Kidney capillary endothelial cell (primary cell): ENCODE data around the gene RRP36.
"Not testable (repeated sequence)": the region's sequence is repeated elsewhere in the genome, so short reads cannot be mapped to it uniquely, and the experiment has no call there.

Experiments
- DNase-seq: peaks from one replicate; pipeline ENCODE4 v3.0.0-alpha.2; 2018; ENCODE audit warnings: low spot score

The RRP36 gene, protein sequence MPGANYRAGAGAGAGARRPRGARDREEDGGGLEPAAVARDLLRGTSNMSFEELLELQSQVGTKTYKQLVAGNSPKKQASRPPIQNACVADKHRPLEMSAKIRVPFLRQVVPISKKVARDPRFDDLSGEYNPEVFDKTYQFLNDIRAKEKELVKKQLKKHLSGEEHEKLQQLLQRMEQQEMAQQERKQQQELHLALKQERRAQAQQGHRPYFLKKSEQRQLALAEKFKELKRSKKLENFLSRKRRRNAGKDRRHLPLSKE

DNA sequence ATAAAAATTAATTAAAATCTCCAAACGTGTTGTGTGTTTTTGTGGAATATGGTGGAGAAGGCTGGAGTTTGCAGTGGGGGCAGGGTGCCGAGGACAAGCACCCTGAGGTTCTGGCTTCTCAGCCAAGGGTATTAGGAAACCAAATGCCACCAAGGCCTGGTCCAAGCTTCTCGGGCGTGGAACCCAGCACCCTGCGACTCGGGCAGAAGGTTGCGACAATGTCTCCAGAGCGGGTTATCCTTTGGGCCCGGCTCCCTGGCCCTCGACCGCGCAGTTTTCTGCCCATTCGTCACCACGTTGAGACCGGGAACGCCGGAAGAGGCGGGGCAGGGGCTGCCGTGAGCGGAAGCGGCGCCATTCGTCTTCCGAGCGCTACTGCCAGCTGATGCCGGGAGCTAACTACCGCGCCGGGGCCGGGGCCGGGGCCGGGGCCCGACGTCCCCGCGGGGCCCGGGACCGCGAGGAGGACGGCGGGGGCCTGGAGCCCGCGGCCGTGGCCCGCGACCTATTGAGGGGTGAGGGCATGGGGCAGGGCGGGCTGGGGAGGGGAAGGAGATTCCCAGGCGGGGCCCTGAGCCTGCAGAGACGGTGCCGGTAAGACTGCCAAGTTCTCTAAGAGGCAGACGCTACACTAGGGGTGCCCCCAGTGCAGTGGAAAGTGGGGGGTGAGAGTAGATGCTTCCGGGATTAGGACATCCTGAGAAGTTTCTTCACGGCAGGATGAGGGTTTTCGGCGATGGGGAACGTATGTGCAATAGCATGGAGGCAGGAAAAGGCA, at the start of gene RRP36:
Gene RRP36 (plus strand): TSS at position 354 of the 778 bp plus-strand sequence. CDS start 32 bp downstream, at position 386.
- DNase-seq = peak; percentile 55

DNA sequence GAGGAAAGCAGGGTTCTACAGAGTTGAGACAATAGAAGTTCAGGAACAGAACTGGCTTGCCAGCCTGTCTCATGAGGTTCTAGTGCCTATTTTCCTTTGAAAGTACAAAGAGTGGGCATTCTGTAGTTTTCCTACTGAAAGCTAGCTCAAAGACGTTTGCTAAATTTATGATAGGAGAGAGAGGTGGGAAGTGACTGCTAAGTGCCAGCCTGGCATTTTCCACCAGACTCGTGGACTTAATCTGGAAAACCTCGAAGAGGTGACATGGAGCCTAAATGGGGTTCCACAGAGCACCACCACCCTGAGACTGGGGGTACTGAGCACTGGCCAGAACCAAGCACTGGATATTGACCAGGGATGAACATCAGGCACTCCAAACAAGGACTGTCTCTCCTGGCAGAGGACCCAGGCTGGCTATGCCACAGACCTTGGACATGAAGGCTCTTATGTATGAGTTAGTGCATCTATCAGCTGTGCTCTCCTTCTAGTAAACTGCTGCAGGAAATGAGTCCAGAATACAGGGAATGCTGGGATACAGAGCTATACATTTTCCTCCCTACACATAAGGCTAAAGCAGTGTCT, 49.6 kb upstream of the RRP36 start:
- no peak for DNase-seq

DNA sequence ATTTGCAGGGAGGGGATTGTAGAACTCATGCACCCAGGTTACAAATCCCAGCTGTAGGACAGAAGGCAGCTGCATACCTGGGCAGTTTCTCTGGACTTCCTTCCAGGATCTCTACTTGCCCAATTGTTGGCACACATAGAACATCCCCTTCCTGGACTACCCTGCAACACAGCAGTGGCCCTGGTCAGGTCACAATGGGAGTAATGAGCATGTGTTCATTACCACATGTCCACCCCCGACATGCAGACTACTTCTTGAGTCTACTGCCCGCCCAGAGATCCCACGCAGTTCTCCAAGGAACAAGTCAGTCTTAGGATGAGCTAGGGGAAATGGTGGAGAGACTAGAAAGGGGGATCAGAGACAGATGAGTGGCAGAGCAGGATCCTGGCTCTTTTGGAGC, 47.5 kb upstream of the RRP36 start:
- no peak for DNase-seq

DNA sequence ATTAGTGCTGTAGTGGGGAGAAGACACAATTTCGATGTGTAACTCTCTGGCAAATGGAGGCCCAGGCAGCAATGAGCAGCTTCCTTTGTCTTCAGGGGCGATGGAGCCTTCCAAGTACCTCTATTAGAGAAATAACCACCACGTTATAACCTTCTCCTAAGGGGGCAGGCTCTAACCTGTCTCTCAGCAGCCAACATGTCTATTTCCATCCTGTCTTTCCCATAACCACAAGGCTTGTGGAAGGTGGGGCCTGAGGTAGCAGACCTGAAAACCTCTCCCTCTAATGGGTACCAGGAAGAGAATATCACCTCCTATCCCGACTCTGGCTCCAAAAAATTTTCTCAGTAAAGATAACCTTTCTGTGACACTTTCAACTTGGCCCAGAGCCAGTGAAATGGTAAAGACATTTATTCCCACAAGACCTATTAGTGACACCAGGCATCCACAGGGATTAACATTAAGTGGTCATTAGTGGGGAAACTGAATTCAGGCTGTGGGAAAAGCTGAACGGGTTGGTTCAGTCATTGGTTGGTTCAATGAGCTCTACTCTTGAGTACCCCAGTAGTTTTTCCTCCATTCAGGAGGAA, 46.4 kb upstream of the RRP36 start:
- no peak for DNase-seq

DNA sequence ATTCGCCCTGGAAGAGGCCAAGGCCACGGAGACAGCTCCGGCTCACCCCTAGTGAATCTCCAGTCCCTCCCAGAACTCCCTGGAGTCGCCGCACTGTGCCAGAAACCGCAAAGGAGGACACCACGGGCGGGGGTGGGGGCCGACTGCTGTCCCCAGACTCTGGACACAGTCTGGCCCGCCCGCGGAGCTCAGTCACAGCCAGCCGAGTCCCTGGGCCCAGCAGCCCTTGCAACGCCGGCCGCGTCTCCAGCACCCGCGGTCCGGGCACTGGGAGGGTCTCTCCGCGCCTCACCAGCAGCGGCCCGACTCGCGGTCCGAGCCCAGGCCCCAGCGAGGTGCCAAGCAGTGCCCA, 43.0 kb upstream of the RRP36 start:
- no peak for DNase-seq

DNA sequence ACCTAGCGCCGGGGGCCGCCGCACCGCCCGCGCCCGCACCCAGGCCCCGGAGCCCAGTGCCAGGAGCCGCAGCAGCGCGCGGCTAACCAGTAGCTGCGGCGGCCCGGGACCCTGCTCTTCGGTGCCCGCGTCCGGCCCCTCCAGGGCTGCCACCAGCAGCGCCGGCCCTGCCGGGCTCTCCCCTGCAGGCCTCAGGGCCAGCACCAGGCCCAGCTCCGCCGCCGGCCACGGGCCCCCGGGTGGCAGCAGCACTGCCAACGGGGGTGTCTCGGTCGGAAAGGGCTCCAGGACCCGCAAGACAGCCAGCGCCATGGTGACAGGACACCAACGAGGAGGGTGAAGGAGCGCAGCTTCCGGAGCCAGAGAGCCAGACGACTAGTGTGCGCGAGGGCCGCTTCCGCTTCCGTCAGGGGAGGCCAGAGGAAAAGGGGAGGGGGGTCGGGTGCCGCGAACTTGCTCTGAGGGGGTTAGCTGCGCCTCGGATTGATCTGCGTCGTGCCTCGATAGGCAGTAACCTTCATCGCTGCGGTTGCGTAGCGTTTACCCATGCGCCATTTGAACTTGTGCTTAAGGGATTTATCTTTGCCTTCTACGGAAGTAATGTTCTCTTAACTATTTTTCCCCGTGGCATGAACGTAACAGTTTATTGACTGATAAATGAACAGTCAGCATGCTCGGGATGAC, 42.4 kb upstream of the RRP36 start, which contains the start of gene PEX6:
Gene PEX6 (minus strand): TSS at position 343 of the 684 bp plus-strand sequence. CDS start 31 bp downstream, at position 312.
- peak; percentile 76 for DNase-seq

DNA sequence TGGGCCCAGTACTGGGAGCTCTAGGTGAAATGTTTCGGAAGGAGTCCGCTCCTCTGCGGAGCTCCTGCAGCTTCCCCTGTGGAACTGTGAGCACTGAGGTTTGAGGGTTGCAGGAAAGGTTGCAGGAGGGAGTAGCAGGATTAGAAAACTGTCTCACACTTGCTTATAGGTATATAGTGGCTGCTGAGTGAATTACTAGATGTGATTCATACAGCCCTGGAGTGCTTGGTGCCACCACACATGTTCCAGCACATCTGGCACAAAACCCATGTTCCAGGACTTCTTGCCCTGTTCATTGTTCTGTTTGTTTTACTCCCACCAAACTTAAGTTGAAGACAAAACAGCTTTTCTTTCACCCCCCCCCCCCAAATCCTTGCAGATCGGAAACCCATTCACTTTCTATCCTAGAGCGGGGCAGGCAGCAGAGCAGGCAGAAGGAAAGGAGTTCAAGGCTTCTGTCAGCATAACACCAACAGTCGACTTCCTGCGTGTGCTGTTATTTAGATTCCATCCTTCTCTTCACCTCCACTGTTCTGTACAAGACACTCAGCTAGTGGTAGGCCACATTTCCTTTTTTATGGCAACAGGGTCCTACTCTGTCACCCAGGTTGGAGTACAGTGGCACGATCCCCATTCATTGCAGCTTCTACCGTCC, 41.8 kb upstream of the RRP36 start:
- DNase-seq = peak; percentile 44

DNA sequence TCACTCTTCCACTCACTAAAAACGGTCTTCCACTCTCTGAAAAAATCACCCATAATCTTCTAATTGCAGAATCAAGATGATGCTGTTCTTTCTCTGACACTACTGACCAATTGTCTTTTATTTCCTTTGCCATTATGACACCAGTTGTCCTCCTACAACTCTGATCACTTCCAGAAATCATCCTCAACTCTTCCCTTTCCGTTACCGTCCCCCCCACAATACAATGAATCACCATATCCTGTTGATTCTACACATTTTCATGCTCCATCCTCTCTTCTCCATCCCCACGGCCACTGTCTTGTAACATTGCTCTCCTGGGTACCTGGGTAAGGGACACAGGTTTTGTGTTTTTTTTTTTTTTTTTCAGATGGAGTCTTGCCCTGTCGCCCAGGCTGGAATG, 39.6 kb upstream of the RRP36 start:
- no peak for DNase-seq

DNA sequence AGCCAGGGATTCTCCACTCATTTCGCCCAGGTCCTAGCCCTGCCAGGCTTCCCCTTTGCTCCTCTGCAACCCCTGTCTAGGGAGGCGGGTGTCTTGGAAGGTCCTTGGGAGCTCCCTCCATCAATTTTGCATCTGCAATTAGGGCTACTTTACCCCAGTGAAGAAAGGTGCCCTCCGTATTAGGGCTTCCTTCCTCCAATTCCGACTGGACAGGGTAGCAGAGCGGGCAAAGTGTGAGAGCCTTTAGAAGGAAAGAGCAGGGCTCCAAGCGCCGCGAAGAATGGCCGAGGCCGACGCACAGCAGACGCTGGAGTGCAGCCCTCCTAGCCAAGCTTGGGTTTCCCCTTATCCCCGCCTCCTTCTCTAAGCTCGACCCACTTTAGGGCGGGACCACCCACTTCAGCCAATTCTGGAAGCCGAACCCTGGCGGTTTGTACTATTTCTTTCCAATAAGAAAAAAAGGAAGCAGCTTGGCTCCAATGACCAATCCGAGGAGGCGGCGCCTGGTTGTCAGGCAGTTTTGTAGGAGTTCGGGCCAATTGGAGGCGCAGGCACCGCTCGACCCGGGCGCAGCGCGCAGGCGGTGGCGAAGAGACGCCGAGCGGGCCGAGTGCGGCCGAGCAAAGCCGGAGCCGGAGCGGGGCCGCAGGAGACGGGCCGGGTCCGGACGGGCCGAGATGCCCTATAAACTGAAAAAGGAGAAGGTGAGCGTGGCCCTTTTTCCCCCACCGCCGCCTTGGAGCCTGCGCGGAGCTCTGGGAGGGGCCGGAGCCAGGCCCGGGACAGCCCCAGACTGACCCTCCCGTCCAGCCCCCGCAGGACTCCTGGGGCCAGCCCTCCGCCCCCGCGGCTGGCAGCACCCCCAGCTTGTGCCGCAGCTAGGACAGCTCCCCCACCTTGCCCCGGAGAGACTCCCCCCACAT, 37.2 kb upstream of the RRP36 start, which contains the start of gene PPP2R5D:
Gene PPP2R5D (plus strand): TSS at position 570 of the 923 bp plus-strand sequence. CDS start 108 bp downstream, at position 678.
- peak; percentile 98 for DNase-seq

DNA sequence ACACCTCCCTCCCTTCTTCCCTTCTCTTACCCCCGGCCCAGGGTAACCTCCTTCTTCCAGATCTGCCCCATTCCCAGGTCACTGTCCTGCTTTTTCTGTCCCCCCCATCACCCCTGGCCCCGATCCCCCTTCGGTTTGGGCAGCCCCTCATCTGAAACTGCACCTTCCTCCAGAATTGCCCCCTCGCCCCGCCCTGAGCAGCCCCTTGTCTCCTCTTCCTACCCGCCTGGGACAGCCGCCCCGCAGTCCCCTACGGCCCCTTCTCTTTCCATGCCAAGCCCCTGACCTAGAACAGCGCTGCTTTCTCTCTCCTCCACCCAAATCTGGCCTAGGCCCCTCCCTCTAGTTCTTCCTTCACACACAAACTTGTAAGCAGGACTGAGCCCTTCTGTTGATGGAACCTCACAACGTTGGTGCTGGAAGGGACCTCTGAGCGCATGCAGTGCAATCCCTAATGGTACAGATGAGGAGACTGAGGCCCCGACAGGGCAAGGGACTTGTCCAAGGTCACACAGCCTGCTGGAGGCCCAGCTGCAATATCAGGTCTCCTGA, 36.4 kb upstream of the RRP36 start:
- DNase-seq = no peak

DNA sequence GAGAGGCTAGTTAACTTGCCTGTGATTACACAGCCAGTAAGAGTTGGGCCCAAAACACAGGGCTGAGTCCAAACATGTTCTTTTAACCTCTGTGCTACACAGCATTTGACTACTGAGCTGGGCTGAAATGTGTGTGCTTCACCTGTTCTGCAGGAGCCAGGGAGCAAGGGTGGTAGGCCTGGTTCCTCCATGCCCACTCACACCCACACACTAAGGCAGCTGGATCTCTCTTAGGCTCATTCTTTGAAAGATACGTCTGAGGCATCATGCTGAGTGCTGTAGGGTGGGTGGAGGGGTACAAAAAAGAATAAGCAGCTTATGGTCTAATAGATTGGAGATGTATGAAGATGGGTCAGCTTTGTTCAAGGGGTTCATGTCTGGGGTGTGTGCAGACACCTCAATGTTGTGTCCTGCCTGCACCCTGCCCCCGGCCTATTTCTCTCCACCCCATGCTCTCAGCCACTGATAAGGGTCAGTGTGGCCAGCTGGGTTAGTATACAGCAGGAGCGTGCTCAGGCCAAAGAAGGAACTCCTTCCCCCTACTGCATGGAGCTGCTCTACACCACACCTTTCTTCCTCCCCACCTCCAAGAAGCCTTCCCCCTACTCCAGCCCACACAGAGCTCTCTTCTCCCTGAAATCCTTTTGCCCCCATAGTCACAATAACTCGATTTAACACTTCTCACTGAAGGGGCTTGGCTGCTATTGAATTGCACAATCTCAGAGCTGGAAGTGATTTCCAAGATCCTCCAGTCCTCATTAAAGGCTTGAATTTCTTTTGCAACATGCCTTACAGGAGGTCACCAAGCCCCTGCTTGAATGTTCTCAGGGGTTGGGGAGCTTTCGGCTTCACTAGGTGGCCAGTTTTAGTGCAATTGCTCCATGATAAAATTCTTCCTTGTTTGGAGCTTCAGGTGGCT, 33.6 kb upstream of the RRP36 start:
- no peak for DNase-seq

DNA sequence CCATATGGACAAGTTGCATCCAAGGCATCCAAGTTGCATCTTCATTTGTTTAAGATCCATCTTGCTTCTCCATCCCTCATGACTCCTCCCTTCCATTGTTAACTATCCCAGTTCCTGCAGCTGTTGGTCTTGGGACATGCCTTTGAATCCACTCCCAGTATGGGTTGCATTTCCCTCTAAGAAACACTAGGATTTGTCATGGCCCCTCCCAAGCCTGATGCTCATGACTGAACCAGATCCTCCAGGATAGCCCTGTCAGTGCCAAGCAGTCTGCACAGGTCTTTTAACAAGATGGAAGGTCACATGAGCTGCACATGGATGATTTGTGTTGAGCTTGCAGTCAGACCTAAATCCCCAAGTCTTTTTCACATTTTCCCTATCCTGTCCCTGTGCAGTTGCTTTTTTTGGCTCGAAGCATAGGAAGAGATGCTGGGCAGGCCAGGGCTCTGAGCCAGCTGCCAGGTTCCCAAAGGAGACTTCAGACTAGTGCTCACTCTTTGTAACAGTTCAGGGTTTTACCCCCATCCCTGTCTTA, 32.9 kb upstream of the RRP36 start:
- no peak for DNase-seq

DNA sequence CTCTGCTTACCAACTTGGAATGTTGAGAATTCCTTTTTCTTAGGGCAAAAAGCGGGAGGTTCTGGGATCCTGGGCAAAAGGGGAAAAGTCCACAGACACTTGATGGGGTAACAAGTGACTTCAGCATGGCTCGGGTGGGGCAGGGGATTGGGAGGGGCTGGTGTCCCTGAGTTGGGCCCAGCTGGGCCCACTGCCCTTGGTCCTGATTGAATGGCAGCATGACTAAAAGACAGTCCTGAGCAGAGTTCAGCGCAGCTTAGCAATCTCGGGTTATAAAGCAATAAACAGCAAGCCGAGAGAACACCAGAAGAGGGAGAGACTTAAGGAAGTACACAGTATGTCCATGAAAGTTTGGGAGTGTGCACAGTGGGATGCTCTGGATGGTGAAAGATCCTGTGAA, 31.5 kb upstream of the RRP36 start:
- no peak for DNase-seq

DNA sequence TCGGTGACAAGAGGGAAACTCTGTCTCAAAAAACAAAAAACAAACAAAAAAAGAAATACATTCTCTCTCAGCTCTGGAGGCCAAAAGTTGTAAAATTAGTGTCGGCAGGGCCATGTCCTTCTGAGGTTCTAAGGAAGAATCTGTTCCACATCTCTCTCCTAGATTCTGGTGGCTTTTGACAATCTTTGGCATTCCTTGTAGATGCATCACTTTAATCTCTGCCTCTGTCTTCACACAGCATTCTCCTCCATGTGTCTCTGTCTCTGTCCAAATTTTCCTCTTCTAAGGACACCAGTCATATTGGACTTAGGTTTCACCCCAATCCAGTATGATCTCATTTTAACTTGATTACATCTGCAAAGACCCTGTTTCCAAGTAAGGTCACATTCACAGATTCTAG, 28.0 kb upstream of the RRP36 start:
- no peak for DNase-seq

DNA sequence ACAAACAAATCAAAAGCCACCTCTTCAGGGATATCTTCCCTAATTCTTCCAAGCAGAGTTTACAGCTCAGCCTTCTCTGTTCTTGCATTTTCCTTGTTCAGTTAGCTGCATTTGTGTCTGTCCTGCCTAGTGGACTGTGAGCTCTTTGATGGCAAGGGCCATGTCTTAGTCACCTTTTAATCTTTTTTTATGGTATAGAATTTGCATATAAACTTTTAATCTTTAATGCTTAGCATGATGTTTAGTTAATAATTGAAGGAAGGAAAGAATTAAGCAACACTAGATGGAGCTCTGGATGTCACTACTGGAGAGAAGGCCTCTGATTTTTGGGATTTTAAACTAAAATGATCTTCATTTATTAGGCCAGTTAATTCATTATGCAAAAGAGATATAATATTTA, 24.9 kb upstream of the RRP36 start:
- DNase-seq = no peak

DNA sequence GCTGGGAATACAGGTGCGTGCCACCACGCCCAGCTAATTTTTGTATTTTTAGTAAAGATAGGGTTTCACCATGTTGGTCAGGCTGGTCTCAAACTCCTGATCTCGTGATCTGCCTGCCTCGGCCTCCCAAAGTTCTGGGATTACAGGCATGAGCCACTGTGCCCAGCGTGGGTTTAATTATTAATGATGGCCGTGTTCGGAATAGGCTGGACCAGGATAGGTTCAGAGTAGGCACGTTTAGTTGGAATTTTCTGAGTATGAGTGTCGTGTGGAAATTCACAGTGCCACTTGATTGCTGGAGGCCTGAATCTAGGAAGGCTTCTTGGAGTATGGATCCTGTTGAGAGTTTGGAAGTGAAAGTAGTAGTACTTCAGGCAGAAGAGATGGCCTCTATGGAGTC, 23.2 kb upstream of the RRP36 start:
- DNase-seq = not testable (repeated sequence)

DNA sequence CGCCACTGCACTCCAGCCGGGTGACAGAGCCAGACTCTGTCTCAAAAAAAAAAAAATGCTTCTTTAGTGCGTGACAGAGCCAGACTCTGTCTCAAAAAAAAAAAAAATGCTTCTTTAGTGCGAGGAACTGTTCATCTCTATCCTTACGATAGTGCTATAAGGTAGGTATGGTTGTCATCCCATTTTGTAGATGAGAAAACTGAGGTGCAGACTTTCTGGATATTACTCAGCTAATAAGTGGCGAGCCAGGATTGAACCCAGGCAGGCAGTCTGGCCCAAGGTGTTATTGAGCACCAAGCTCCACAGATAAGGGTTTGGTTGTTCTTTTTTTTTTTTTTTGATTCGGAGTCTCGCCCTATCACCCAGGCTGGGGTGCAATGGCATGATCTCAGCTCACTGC, 19.6 kb upstream of the RRP36 start:
- DNase-seq = no peak

DNA sequence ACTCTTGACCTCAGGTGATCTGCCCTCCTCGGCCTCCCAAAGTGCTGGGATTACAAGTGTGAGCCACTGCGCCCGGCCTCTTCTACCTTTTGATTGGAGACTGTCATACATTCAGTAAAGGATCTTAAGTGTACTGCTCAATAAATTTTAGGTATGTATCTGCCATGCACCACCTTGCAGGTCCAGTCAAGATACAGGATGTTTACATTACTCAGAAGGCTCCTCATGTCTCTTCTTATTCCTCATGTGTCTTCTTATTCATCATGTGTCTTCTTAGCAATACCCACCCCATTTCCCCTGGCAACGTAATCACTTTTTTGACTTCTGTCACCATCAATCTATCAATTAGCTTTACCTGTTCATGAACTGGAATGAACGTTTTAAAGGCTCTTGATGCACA, 15.6 kb upstream of the RRP36 start:
- no peak for DNase-seq

DNA sequence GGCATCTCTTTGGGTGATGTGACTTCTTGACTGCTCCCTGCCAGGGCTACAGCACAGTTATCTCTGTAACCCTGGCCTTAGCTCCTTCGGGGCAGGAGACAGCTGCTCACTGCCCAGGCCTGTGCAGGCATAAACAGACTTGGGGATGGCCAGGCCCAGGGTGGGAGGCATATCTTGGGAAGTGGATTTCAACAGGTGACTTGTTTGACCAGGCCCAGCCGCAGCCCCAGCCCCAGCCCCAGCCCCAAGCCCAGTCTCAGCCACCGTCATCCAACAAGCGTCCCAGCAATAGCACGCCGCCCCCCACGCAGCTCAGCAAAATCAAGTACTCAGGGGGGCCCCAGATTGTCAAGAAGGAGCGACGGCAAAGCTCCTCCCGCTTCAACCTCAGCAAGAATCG, 15.2 kb upstream of the RRP36 start:
- DNase-seq = no peak
